K562 (cell line): Measurements from ENCODE around the gene COL25A1. TPM values are rescaled to one million over a fixed set of nuclear protein-coding genes. Genes with fewer than 3 reads are reported as not detected.

Experiments used
- ATAC-seq: fragments of 200-7000 bp; cut with Tn5 transposase; 3 replicates; pipeline ENCODE4 v1.9.1; 2020; ENCODE audit warnings: moderate library complexity
- BruUV-seq: library from RNA; stranded (reverse); fragments of 400-500 nt; replicated peaks from 2 replicates; lab custom pipeline; 2021; lab: Mats Ljungman, UMichigan
- CTCF ChIA-PET: fragments of 300-600 bp; formaldehyde crosslinking; extraction: SDS; loops from one replicate; lab custom pipeline; 2021; ENCODE audit warnings: low intra/inter-chr PET ratio; lab: Yijun Ruan, JAX
- POLR2A ChIA-PET: fragments of 300-600, 350-650 bp; sonication (Branson Sonifier 250); formaldehyde crosslinking; extraction: SDS; loops from one replicate; lab custom pipeline; 2021; ENCODE audit warnings: antibody characterized with exemption, inconsistent platforms; lab: Yijun Ruan, JAX
- DNase-seq, 4 experiments: peaks; one replicate each; pipeline versions ENCODE4 v3.0.0 to v3.0.0-alpha.2; 2011 to 2018; ENCODE audit warnings: low spot score in 3 of 4, mixed read lengths in 3 of 4; ENCODE audit errors: extremely low read depth in 1 of 4
- FAIRE-seq: peaks from 2 replicates; lab custom pipeline; 2011; peaks lifted over from hg19 to GRCh38; lab: Jason Lieb, UNC
- H2AFZ ChIP-seq: 2 replicates; pipeline ENCODE4 v1.6.0; 2011; ENCODE audit warnings: low read depth, low read length, control low read depth, inconsistent platforms
- H3K27ac ChIP-seq: fragments of 200-600 bp; 3 replicates; pipeline ENCODE4 v1.8.0; 2011; ENCODE audit warnings: low read depth, mild to moderate bottlenecking, control low read depth, inconsistent platforms, low read length, moderate library complexity, mixed read lengths; ENCODE audit errors: extremely low read depth
- H3K27me3 ChIP-seq, 2 experiments: fragments of 300-600 bp in 1 of 2; 2 replicates in 1 of 2; 3 replicates in 1 of 2; pipeline versions ENCODE4 v1.6.0 to v1.8.0; 2011; ENCODE audit warnings: inconsistent platforms in 2 of 2, low read length in 2 of 2, mild to moderate bottlenecking in 1 of 2, mixed read lengths in 1 of 2, moderate library complexity in 1 of 2; ENCODE audit not compliant: control insufficient read depth in 2 of 2, insufficient read depth in 2 of 2
- H3K36me3 ChIP-seq: fragments of 300-600 bp; 3 replicates; pipeline ENCODE4 v1.8.0; 2011; ENCODE audit warnings: mild to moderate bottlenecking, low read length, inconsistent platforms; ENCODE audit not compliant: control insufficient read depth, insufficient read depth
- H3K4me1 ChIP-seq, 2 experiments: fragments of 200-600 bp in 1 of 2; replicated peaks in 1 of 2; 2 replicates in 1 of 2; 3 replicates in 1 of 2; pipeline versions ENCODE4 v1.5.1 to v1.8.0; 2011; ENCODE audit warnings: inconsistent platforms in 2 of 2, low read length in 2 of 2, mild to moderate bottlenecking in 1 of 2, mixed read lengths in 1 of 2, moderate library complexity in 1 of 2; ENCODE audit not compliant: control insufficient read depth in 2 of 2, insufficient read depth in 2 of 2
- H3K4me2 ChIP-seq: 2 replicates; pipeline ENCODE4 v1.6.1; 2011; ENCODE audit warnings: low read length, control low read depth, inconsistent platforms, mixed read lengths; ENCODE audit not compliant: insufficient read depth
- H3K4me3 ChIP-seq: fragments of 200-600 bp; sonication (generic), shearing (Covaris generic); 2 replicates; pipeline ENCODE4 v1.5.1; 2016; ENCODE audit warnings: control low read depth, inconsistent platforms
- H3K79me2 ChIP-seq: fragments of 200-600 bp; 3 replicates; pipeline ENCODE4 v1.8.0; 2011; ENCODE audit warnings: low read length, inconsistent platforms; ENCODE audit not compliant: control insufficient read depth, insufficient read depth
- H3K9ac ChIP-seq, 2 experiments: 2 replicates each; pipeline versions ENCODE4 v1.6.0 to v1.6.1; 2011; ENCODE audit warnings: low read depth in 2 of 2, low read length in 2 of 2, control low read depth in 1 of 2, inconsistent platforms in 1 of 2, mild to moderate bottlenecking in 1 of 2, mixed read lengths in 1 of 2; ENCODE audit not compliant: insufficient read depth in 1 of 2
- H3K9me1 ChIP-seq: one replicate; pipeline ENCODE4 v1.6.0; 2011; ENCODE audit warnings: inconsistent platforms, mild to moderate bottlenecking, low read length, moderate library complexity; ENCODE audit not compliant: control insufficient read depth, insufficient read depth
- H3K9me3 ChIP-seq: replicated peaks from 2 replicates; pipeline ENCODE4 v1.5.1; 2011; ENCODE audit warnings: low read depth, low read length, inconsistent platforms; ENCODE audit not compliant: control insufficient read depth, insufficient read depth
- H4K20me1 ChIP-seq: replicated peaks from 2 replicates; pipeline ENCODE4 v1.6.1; 2011; ENCODE audit warnings: low read length, inconsistent platforms, mixed read lengths; ENCODE audit not compliant: control insufficient read depth, insufficient read depth
- BCOR ChIP-seq: fragments of 450-650 bp; IDR thresholded peaks from 2 replicates; pipeline ENCODE4 v1.6.1; 2016
- RAD21 ChIP-seq, 2 experiments: fragments of 250-450 bp in 1 of 2; fragments of 450-650 bp in 1 of 2; sonication (Bioruptor Pico) in 1 of 2; formaldehyde crosslinking in 1 of 2; IDR thresholded peaks in 1 of 2; conservative IDR thresholded peaks in 1 of 2; 2 replicates each; pipeline versions ENCODE4 v1.4.0 to v1.8.0; 2020 to 2022; ENCODE audit warnings: mild to moderate bottlenecking in 2 of 2, moderate library complexity in 1 of 2
- RBM25 ChIP-seq: fragments of 200-400 bp; formaldehyde crosslinking; IDR thresholded peaks from 2 replicates; pipeline ENCODE4 v1.6.1; 2018; ENCODE audit warnings: low read length, low read depth, moderate library complexity; ENCODE audit not compliant: severe bottlenecking
- ZFP36 ChIP-seq: fragments of 150-350 bp; IDR thresholded peaks from 2 replicates; pipeline ENCODE4 v1.6.1; 2018; ENCODE audit warnings: low read length, low read depth; ENCODE audit not compliant: partially characterized antibody
- ZNF277 ChIP-seq: fragments of 250-450 bp; sonication (Bioruptor Pico); IDR thresholded peaks from 2 replicates; pipeline ENCODE4 v1.8.0; 2022; ENCODE audit warnings: inconsistent platforms, mild to moderate bottlenecking, moderate library complexity, borderline replicate concordance
- ZNF696 ChIP-seq: fragments of 250-450 bp; sonication (Bioruptor Pico); conservative IDR thresholded peaks from 2 replicates; pipeline ENCODE4 v1.4.0; 2020; ENCODE audit warnings: mild to moderate bottlenecking, moderate library complexity
- WGBS: fragments of 100-300 bp; shearing (Covaris generic); methylation state at CpG from one replicate; pipeline ENCODE4 v1.1.6; 2016; ENCODE audit warnings: low coverage, mixed read lengths; ENCODE audit not compliant: insufficient coverage; ENCODE audit errors: missing lambda C conversion rate; 5-methylcytosine and 5-hydroxymethylcytosine counted together
- in situ Hi-C: fragments of 300-500 bp; cut with MboI; formaldehyde crosslinking; loops from 4 replicates; pipeline ENCODE4 v1.15.0; 2018; ENCODE audit warnings: inconsistent platforms, mixed read lengths
- intact Hi-C: fragments of 100-400 bp; cut with micrococcal nuclease; formaldehyde crosslinking; loops from 2 replicates; pipeline ENCODE4 v1.14.2; 2022
- polyA plus RNA-seq, 8 experiments: library from polyadenylated mRNA; depleted of rRNA in 4 of 8; stranded (reverse) in 5 of 8; unstranded in 3 of 8; fragments of >200 nt; fragmentation: Nextera tagmentation in 2 of 8; fragmentation: Illumina TruSeq in 1 of 8; extraction: Ambion mirVana in 2 of 8; extraction: Trizol in 1 of 8; gene quantifications; 2 replicates each; pipeline versions ENCODE4 v1.2.1 to v1.2.3, GENCODE V29; 2011 to 2014; ENCODE audit warnings: inconsistent platforms in 1 of 8, missing spikeins in 1 of 8
- total RNA-seq, 7 experiments: library from RNA; depleted of rRNA in 6 of 7; stranded (reverse); fragments of >200 nt in 6 of 7; fragmentation: Illumina TruSeq in 2 of 7; extraction: Trizol in 2 of 7; gene quantifications; 2 replicates each; pipeline versions ENCODE4 v1.2.1 to v1.2.3, GENCODE V29; 2011 to 2021; ENCODE audit warnings: low replicate concordance in 1 of 7

The COL25A1 gene
- total and polyA plus RNA-seq, 9 of the 15 experiments (the other 6 are each of a cell fraction or from before 2014, with no cell fraction given) = 0.03 to 0.62 (median 0.27) TPM

- H3K4me2 ChIP-seq = peak overlapping the region; percentile 32; the same call in 1 of the 2 replicates
- H2AFZ ChIP-seq = peak overlapping the region; percentile 94
- H3K27ac ChIP-seq = peak overlapping the region; percentile 72
- POLR2A ChIA-PET = interaction anchor here (0.6 to 1.3 kb wide), 2 partner anchors 12 to 457 kb away, joined by 3 to 5 read pairs; no protein-coding TSS in a partner anchor
- TF ChIP-seq ZNF277 (CRISPR knock-in tag) (no peak), ZFP36 (peak; percentile 39), RAD21 (CRISPR knock-in tag; conservative IDR thresholded peaks at IDR 0.05 in 1 of 2, IDR thresholded peaks at IDR 0.05 in 1 of 2) (no peak), ZNF696 (CRISPR knock-in tag) (no peak), BCOR (peak; percentile 66; the same call in 1 of the 2 replicates), RBM25 (peak; percentile 78)
- CTCF ChIA-PET = no interaction called here
- peaks cover 5 to 28% of the 10 kb centered on the region in 2 experiments for H3K4me1 ChIP-seq
- H3K9me3 ChIP-seq = peaks cover 7% of the 10 kb centered on the region
- H3K27me3 ChIP-seq = no peaks in the 10 kb centered on the region
- FAIRE-seq = no peak
- no peak for DNase-seq
- WGBS = 24% methylated on average over 3 of the region's 3 CpGs
- peak overlapping the region in 1 of 2 experiments; percentile 43; a peak in 1 of 4 replicates for H3K9ac ChIP-seq
- no peaks in the 10 kb centered on the region for H3K79me2 ChIP-seq
- intact Hi-C loops = loop anchor here (10.0 kb wide), 1 partner anchor 191 kb away; no protein-coding TSS in a partner anchor
- H3K4me3 ChIP-seq = no peak overlapping the region
- in situ Hi-C loops = no loop called here
- H3K36me3 ChIP-seq = no peaks in the 10 kb centered on the region
- H4K20me1 ChIP-seq = no peaks in the 10 kb centered on the region
- no peak for ATAC-seq
- no TSS peak for BruUV-seq
- H3K9me1 ChIP-seq = no peaks in the 10 kb centered on the region
These were observed 276.9 kb downstream of the COL25A1 start for GRCh38 chr4:109025471-109026076.
